Panc1 (cell line): ENCODE results near the gene NDUFB3.

ENCODE experiments used
- POLR2AphosphoS5 ChIP-seq: IDR thresholded peaks from 2 replicates; pipeline ENCODE4 v1.6.1; 2012; ENCODE audit warnings: mild to moderate bottlenecking, low read depth, low read length, moderate library complexity
- REST ChIP-seq, 2 experiments: IDR thresholded peaks; 2 replicates each; pipeline ENCODE4 v1.6.1; 2011 to 2012; ENCODE audit warnings: low read depth in 2 of 2, control low read depth in 1 of 2, low read length in 1 of 2, mild to moderate bottlenecking in 1 of 2, moderate library complexity in 1 of 2; ENCODE audit not compliant: insufficient read depth in 1 of 2
- SIN3A ChIP-seq: IDR thresholded peaks from 2 replicates; pipeline ENCODE4 v1.6.1; 2012; ENCODE audit warnings: low read depth, mild to moderate bottlenecking, low read length, moderate library complexity, borderline replicate concordance; ENCODE audit not compliant: insufficient read depth
- TCF7L2 ChIP-seq: IDR thresholded peaks from 2 replicates; pipeline ENCODE4 v1.6.1; 2011; ENCODE audit warnings: mild to moderate bottlenecking, low read depth, low read length, inconsistent platforms
- TF ChIP-seq, protein P1 (sequence below): fragments of 450-650 bp; IDR thresholded peaks from 2 replicates; pipeline ENCODE4 v1.5.1; 2017; ENCODE audit warnings: mild to moderate bottlenecking

DNA sequence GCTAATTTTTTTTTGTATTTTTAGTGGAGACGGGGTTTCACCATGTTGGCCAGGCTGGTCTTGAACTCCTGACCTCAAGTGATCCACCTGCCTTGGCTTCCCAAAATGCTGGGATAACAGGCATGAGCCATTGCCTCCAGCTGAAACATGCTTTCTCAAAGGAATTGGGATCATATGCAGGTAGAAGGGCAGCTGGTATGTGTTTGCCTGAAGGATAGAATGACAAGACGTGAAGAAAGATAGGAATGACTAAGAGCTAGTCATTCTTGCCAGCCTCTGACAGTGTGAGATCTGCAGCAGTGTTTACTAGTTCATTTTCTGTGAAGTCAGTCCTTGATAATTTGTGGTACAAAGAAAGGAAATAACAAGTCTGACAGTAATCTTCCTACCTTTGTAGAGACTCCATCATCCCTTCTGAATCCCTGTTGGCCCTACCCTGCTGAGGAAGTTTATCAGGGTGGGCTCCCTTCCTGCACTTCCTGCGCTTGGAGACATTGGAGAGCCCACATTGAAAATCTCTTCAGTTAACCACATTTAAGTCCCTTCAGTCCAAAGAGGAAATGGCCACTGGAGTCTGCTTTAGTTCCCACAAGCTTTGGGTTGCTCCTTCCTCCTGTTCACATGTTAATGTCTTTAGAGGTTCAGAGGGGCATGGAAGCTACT lies 58.9 kb downstream of the NDUFB3 start:
- TF ChIP-seq, protein P1, sequence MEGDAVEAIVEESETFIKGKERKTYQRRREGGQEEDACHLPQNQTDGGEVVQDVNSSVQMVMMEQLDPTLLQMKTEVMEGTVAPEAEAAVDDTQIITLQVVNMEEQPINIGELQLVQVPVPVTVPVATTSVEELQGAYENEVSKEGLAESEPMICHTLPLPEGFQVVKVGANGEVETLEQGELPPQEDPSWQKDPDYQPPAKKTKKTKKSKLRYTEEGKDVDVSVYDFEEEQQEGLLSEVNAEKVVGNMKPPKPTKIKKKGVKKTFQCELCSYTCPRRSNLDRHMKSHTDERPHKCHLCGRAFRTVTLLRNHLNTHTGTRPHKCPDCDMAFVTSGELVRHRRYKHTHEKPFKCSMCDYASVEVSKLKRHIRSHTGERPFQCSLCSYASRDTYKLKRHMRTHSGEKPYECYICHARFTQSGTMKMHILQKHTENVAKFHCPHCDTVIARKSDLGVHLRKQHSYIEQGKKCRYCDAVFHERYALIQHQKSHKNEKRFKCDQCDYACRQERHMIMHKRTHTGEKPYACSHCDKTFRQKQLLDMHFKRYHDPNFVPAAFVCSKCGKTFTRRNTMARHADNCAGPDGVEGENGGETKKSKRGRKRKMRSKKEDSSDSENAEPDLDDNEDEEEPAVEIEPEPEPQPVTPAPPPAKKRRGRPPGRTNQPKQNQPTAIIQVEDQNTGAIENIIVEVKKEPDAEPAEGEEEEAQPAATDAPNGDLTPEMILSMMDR = no peak
- TF ChIP-seq REST (IDR thresholded peaks at IDR 0.05; ENCODE audit: insufficient read depth in 1 of 2, low read depth in 2 of 2, low read length in 1 of 2) = no peak
- TF ChIP-seq POLR2AphosphoS5 = no peak
- no peak for TF ChIP-seq SIN3A
- no peak for TF ChIP-seq TCF7L2
